OCI-LY7 (cell line): ENCODE results near the gene SNX10. TPM values are rescaled to one million over a fixed set of nuclear protein-coding genes. Genes with fewer than 3 reads are reported as not detected.

Experiments used
- BruUV-seq: library from RNA; stranded (reverse); fragments of 400-500 nt; replicated peaks from 2 replicates; lab custom pipeline; 2021; lab: Mats Ljungman, UMichigan
- CTCF ChIA-PET: fragments of 300-600 bp; sonication (Branson Sonifier 250); formaldehyde crosslinking; loops from one replicate; lab custom pipeline; 2022; ENCODE audit warnings: antibody characterized with exemption; ENCODE audit not compliant: unreplicated experiment; lab: Charles Lee
- POLR2A ChIA-PET: fragments of 300-600 bp; sonication (Branson Sonifier 250); formaldehyde crosslinking; loops from one replicate; lab custom pipeline; 2022; ENCODE audit warnings: antibody characterized with exemption; lab: Charles Lee
- DNase-seq: peaks from one replicate; pipeline ENCODE4 v3.0.0-alpha.2; 2015; ENCODE audit warnings: low spot score
- H2AFZ ChIP-seq: fragments of 200-600 bp; sonication (generic), shearing (Covaris generic); 2 replicates; pipeline ENCODE4 v1.6.1; 2014; ENCODE audit warnings: mild to moderate bottlenecking, antibody characterized with exemption, low read length, moderate library complexity
- H3K27ac ChIP-seq: fragments of 200-600 bp; sonication (generic); 2 replicates; pipeline ENCODE4 v1.5.1; 2014; ENCODE audit warnings: mixed run types, low read depth, mild to moderate bottlenecking, moderate library complexity, low read length, inconsistent platforms; ENCODE audit not compliant: poor library complexity, severe bottlenecking
- H3K36me3 ChIP-seq: fragments of 200-600 bp; sonication (generic); 2 replicates; pipeline ENCODE4 v1.6.1; 2014; ENCODE audit warnings: mild to moderate bottlenecking, antibody characterized with exemption, low read length, moderate library complexity, mixed read lengths; ENCODE audit not compliant: insufficient read depth
- H3K4me1 ChIP-seq: fragments of 200-600 bp; sonication (generic); 2 replicates; pipeline ENCODE4 v1.5.1; 2014; ENCODE audit warnings: mild to moderate bottlenecking, low read length; ENCODE audit not compliant: insufficient read depth, poor library complexity, severe bottlenecking
- H3K4me2 ChIP-seq: fragments of 200-600 bp; sonication (generic); 2 replicates; pipeline ENCODE4 v1.6.1; 2014; ENCODE audit warnings: mild to moderate bottlenecking, low read length
- H3K4me3 ChIP-seq: fragments of 200-600 bp; sonication (generic); 2 replicates; pipeline ENCODE4 v1.5.1; 2014; ENCODE audit warnings: mild to moderate bottlenecking, low read depth, low read length; ENCODE audit not compliant: poor library complexity, severe bottlenecking
- H3K79me2 ChIP-seq: fragments of 200-600 bp; sonication (generic); 2 replicates; pipeline ENCODE4 v1.6.1; 2016; ENCODE audit warnings: low read depth, mild to moderate bottlenecking, low read length, moderate library complexity, mixed read lengths; ENCODE audit not compliant: insufficient read depth
- H3K9me2 ChIP-seq: fragments of 200-600 bp; sonication (generic); 2 replicates; pipeline ENCODE4 v1.6.1; 2016; ENCODE audit warnings: mild to moderate bottlenecking, low read length, mixed read lengths; ENCODE audit not compliant: insufficient read depth
- H3K9me3 ChIP-seq: fragments of 200-600 bp; sonication (generic); 2 replicates; pipeline ENCODE4 v1.6.1; 2014; ENCODE audit warnings: mild to moderate bottlenecking, mixed run types, low read length, mixed read lengths
- H4K20me1 ChIP-seq: fragments of 200-600 bp; sonication (generic); 2 replicates; pipeline ENCODE4 v1.6.1; 2014; ENCODE audit warnings: mild to moderate bottlenecking, antibody characterized with exemption, low read length, moderate library complexity, mixed read lengths; ENCODE audit not compliant: insufficient read depth
- EZH2phosphoT487 ChIP-seq: fragments of 200-600 bp; sonication (generic); IDR thresholded peaks from 2 replicates; pipeline ENCODE4 v1.6.1; 2018; ENCODE audit warnings: low read depth, borderline replicate concordance, mild to moderate bottlenecking, mixed run types, antibody characterized with exemption, low read length, moderate library complexity, mixed read lengths
- intact Hi-C: fragments of 100-400 bp; cut with micrococcal nuclease; formaldehyde crosslinking; loops from one replicate; pipeline ENCODE4 v1.10.0; 2022; ENCODE audit not compliant: unreplicated experiment
- total RNA-seq, 2 experiments: library from RNA; depleted of rRNA in 1 of 2; stranded (reverse); fragments of >200 nt in 1 of 2; shearing (Covaris generic) in 1 of 2; gene quantifications; 2 replicates each; pipeline ENCODE4 v1.2.3, GENCODE V29; 2014 to 2022
- TF ChIP-seq, protein P1 (sequence below): fragments of 200-600 bp; sonication (generic); conservative IDR thresholded peaks from 2 replicates; pipeline ENCODE4 v1.5.1; 2014; ENCODE audit warnings: mild to moderate bottlenecking, antibody characterized with exemption, low read length, moderate library complexity, mixed read lengths

The SNX10 gene
- total RNA-seq, 2 experiments from 2014 or later: 14.3 to 32.9 TPM

DNA sequence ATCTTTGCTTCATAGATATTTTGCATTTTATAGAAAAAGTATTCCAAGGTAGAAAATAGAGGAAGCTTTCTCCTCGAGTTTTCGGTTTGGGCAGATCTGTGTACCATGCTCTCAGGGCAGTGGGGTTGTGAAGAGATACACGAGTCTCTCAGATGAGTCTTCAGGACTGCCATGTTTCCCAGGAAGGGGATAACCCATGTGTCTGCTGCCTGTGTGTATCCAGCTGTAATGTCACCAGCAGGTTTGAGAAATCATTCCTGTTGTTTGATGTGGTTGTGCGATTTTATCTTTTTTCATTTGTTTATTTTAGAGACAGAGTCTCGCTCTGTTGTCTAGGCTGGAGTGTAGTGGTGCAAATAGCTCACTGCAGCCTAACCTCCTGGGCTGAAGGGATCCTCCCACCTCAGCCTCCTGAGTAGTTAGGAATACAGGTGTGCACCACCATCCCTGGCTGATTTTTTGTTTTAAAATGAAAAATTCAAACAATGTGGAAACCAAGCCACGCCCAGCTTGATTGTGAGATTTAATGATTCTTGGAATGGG, 48.9 kb downstream of the SNX10 start:
- no TSS peak for BruUV-seq

DNA sequence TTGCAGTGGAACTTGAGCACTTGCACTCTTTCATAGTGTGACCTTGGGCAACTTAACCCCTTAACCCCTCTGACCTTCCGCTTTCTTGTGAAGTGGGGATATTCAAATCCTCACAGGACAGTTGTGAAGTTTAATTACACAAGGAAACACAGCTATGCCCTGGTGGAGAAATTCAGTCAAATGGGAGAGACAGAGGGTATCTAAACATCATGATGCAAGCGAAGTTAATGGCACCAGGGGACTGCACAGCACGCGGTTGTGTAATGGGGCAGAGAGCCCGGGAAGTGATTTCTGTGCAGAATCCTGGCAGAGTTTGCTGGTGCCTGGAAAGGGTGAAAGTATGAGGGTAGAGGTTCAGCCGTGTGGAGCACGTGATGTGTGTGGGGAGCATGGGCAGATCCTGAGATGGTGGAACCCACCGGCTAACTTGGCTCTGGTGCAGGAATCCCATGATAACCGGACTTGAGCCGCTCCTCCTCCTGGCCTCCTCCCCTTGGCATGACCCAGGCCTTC, 51.7 kb downstream of the SNX10 start:
- Histone ChIP-seq H3K27ac (no peak overlapping the region), H3K79me2 (peaks cover 12% of the 10 kb centered on the region; the same call in 1 of the 2 replicates), H3K36me3 (peaks cover 58% of the 10 kb centered on the region), H3K9me3 (no peaks in the 10 kb centered on the region), H3K4me1 (no peaks in the 10 kb centered on the region), H3K4me2 (no peak overlapping the region), H3K4me3 (no peak overlapping the region), H4K20me1 (no peaks in the 10 kb centered on the region), H2AFZ (no peak overlapping the region), H3K9me2 (no peaks in the 10 kb centered on the region)
- ChIA-PET CTCF (no interaction called here), POLR2A (interaction anchor here (1.6 kb wide), 1 partner anchor 13 kb away, joined by 3 read pairs; no protein-coding TSS in a partner anchor)
- no TSS peak for BruUV-seq
- no peak for TF ChIP-seq EZH2phosphoT487
- TF ChIP-seq, protein P1, sequence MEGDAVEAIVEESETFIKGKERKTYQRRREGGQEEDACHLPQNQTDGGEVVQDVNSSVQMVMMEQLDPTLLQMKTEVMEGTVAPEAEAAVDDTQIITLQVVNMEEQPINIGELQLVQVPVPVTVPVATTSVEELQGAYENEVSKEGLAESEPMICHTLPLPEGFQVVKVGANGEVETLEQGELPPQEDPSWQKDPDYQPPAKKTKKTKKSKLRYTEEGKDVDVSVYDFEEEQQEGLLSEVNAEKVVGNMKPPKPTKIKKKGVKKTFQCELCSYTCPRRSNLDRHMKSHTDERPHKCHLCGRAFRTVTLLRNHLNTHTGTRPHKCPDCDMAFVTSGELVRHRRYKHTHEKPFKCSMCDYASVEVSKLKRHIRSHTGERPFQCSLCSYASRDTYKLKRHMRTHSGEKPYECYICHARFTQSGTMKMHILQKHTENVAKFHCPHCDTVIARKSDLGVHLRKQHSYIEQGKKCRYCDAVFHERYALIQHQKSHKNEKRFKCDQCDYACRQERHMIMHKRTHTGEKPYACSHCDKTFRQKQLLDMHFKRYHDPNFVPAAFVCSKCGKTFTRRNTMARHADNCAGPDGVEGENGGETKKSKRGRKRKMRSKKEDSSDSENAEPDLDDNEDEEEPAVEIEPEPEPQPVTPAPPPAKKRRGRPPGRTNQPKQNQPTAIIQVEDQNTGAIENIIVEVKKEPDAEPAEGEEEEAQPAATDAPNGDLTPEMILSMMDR: no peak
- intact Hi-C loops: no loop called here
- no peak for DNase-seq

More for the DNA sequence above, 48.9 kb downstream of the SNX10 start:
- ChIA-PET POLR2A (interaction anchor here (0.6 to 1.0 kb wide), 2 partner anchors 10 to 13 kb away, joined by 3 to 4 read pairs; no protein-coding TSS in a partner anchor), CTCF (no interaction called here)
- no peak for TF ChIP-seq EZH2phosphoT487
- TF ChIP-seq, protein P1: no peak
- no peaks in the 10 kb centered on the region for H3K9me2 ChIP-seq
- H3K36me3 ChIP-seq: peaks cover 31% of the 10 kb centered on the region
- H4K20me1 ChIP-seq: no peaks in the 10 kb centered on the region
- intact Hi-C loops: no loop called here
- peaks cover 21% of the 10 kb centered on the region for H3K4me1 ChIP-seq
- no peak overlapping the region for H3K27ac ChIP-seq
- H3K79me2 ChIP-seq: peaks cover 35% of the 10 kb centered on the region; the same call in 1 of the 2 replicates
- no peaks in the 10 kb centered on the region for H3K9me3 ChIP-seq
- H3K4me3 ChIP-seq: no peak overlapping the region
- no peak for DNase-seq
- no peak overlapping the region for H2AFZ ChIP-seq
- H3K4me2 ChIP-seq: no peak overlapping the region

DNA sequence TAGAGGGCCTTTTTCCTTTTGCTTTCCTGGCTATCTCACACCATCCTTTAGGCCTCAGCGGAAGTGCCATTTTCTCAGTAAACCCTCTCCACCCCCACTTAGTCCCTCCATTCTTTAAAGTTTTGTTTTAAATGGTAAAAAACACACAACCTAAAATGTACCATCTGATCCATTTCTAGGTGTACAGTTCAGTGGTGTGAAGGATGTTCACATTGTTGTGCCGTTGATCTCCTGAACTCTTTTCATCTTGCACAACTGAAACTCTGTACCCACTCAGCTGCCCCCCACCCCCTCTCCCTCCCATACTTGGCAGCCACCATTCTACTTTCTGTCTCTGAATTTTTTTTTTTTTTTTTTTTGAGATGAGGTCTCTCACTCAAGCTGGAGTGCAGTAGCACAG, 52.2 kb downstream of the SNX10 start:
- ChIA-PET CTCF (no interaction called here), POLR2A (interaction anchor here (1.6 kb wide), 1 partner anchor 13 kb away, joined by 3 read pairs; no protein-coding TSS in a partner anchor)
- no peak overlapping the region for H3K4me2 ChIP-seq
- peaks cover 63% of the 10 kb centered on the region for H3K36me3 ChIP-seq
- no peaks in the 10 kb centered on the region for H4K20me1 ChIP-seq
- no peaks in the 10 kb centered on the region for H3K9me3 ChIP-seq
- no peak overlapping the region for H3K27ac ChIP-seq
- no peak for TF ChIP-seq EZH2phosphoT487
- TF ChIP-seq, protein P1: no peak
- BruUV-seq: no TSS peak
- H3K9me2 ChIP-seq: no peaks in the 10 kb centered on the region
- H3K4me1 ChIP-seq: no peaks in the 10 kb centered on the region
- DNase-seq: no peak
- intact Hi-C loops: no loop called here
- peaks cover 12% of the 10 kb centered on the region; the same call in 1 of the 2 replicates for H3K79me2 ChIP-seq
- H3K4me3 ChIP-seq: no peak overlapping the region
- H2AFZ ChIP-seq: no peak overlapping the region
